ENCODE data around the gene RHEB. TPM values are rescaled to one million over a fixed set of nuclear protein-coding genes. Genes with fewer than 3 reads are reported as not detected.

The RHEB gene
- total and polyA plus RNA-seq, 2 of the 13 experiments (the other 11 are each of a cell fraction or from before 2014, with no cell fraction given): 55.0 to 77.6 TPM

DNA sequence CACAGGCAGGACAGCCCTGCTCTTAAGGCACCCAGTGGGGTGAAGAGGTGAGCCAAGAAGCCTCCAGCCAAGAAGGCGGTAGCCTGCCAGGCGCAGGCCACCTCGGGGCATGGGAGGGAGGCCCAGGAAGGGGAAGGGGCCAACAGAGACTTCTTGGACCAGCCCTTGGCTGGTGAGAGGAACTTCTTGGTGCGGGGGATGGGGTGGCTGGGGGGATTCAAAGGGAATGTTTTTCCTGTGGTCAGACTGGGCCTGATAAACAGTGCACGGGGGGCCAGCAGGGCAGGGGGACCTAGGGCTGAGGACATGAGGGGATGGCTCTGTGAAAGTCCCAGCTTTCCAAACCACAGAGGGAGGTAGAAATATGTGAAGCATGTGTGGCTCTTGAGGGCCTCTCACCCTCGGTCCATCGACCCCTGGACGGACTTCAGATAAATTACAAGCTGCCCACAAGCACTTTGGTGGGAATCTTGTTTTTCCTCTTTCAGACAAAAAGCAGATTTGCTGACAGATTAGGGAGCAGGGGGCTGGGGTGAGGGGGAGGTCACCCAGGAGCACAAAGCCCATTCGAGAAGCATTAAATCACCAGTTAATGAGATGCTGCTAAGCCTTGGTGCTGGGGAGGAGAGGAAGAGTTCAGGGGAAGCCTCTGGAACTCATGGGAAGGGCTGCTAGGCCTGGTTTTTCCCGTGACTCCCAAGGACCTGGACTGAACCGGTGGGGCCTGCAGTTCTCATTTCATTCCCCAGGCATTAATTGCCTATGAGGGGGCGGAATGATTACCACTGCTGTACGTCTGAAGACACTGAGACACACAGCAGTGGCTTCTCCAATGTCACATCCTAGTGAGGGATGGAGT lies 91.1 kb downstream of the RHEB start:
- no peak for TF ChIP-seq ZNF121 (CRISPR knock-in tag; IDR thresholded peaks at IDR 0.05)
- TF ChIP-seq, protein P1, sequence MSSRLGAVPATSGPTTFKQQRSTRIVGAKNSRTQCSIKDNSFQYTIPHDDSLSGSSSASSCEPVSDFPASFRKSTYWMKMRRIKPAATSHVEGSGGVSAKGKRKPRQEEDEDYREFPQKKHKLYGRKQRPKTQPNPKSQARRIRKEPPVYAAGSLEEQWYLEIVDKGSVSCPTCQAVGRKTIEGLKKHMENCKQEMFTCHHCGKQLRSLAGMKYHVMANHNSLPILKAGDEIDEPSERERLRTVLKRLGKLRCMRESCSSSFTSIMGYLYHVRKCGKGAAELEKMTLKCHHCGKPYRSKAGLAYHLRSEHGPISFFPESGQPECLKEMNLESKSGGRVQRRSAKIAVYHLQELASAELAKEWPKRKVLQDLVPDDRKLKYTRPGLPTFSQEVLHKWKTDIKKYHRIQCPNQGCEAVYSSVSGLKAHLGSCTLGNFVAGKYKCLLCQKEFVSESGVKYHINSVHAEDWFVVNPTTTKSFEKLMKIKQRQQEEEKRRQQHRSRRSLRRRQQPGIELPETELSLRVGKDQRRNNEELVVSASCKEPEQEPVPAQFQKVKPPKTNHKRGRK (CRISPR knock-in tag; IDR thresholded peaks at IDR 0.05): no peak
- TF ChIP-seq, protein P2, sequence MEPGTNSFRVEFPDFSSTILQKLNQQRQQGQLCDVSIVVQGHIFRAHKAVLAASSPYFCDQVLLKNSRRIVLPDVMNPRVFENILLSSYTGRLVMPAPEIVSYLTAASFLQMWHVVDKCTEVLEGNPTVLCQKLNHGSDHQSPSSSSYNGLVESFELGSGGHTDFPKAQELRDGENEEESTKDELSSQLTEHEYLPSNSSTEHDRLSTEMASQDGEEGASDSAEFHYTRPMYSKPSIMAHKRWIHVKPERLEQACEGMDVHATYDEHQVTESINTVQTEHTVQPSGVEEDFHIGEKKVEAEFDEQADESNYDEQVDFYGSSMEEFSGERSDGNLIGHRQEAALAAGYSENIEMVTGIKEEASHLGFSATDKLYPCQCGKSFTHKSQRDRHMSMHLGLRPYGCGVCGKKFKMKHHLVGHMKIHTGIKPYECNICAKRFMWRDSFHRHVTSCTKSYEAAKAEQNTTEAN (CRISPR knock-in tag; conservative IDR thresholded peaks at IDR 0.05): no peak
- TF ChIP-seq KLF6 (CRISPR knock-in tag; IDR thresholded peaks at IDR 0.05): no peak
- TF ChIP-seq ZNF883 (CRISPR knock-in tag; IDR thresholded peaks at IDR 0.05; ENCODE audit: not compliant biosample characterization): no peak
- TF ChIP-seq, protein P3, sequence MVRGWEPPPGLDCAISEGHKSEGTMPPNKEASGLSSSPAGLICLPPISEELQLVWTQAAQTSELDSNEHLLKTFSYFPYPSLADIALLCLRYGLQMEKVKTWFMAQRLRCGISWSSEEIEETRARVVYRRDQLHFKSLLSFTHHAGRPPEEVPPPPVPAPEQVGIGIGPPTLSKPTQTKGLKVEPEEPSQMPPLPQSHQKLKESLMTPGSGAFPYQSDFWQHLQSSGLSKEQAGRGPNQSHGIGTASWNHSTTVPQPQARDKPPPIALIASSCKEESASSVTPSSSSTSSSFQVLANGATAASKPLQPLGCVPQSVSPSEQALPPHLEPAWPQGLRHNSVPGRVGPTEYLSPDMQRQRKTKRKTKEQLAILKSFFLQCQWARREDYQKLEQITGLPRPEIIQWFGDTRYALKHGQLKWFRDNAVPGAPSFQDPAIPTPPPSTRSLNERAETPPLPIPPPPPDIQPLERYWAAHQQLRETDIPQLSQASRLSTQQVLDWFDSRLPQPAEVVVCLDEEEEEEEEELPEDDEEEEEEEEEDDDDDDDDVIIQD (CRISPR knock-in tag; IDR thresholded peaks at IDR 0.05; ENCODE audit: low read depth): no peak
- TF ChIP-seq ZNF616 (CRISPR knock-in tag; IDR thresholded peaks at IDR 0.05; ENCODE audit: low read depth): no peak
- TF ChIP-seq SALL1 (CRISPR knock-in tag; IDR thresholded peaks at IDR 0.05): no peak
- TF ChIP-seq TBL1XR1 (IDR thresholded peaks at IDR 0.05; ENCODE audit: borderline replicate concordance, low read length, partially characterized antibody): no peak
- TF ChIP-seq NR2F1 (CRISPR knock-in tag; IDR thresholded peaks at IDR 0.05): no peak
- no peak for TF ChIP-seq ZNF747 (CRISPR knock-in tag; IDR thresholded peaks at IDR 0.05; ENCODE audit: borderline replicate concordance)
- no peak for TF ChIP-seq SIX4 (CRISPR knock-in tag; IDR thresholded peaks at IDR 0.05)
- TF ChIP-seq, protein P4, sequence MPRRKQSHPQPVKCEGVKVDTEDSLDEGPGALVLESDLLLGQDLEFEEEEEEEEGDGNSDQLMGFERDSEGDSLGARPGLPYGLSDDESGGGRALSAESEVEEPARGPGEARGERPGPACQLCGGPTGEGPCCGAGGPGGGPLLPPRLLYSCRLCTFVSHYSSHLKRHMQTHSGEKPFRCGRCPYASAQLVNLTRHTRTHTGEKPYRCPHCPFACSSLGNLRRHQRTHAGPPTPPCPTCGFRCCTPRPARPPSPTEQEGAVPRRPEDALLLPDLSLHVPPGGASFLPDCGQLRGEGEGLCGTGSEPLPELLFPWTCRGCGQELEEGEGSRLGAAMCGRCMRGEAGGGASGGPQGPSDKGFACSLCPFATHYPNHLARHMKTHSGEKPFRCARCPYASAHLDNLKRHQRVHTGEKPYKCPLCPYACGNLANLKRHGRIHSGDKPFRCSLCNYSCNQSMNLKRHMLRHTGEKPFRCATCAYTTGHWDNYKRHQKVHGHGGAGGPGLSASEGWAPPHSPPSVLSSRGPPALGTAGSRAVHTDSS (CRISPR knock-in tag; conservative IDR thresholded peaks at IDR 0.05): no peak
- no peak for TF ChIP-seq RFX1 (IDR thresholded peaks at IDR 0.05)
- no peak for TF ChIP-seq ZNF263 (CRISPR knock-in tag; IDR thresholded peaks at IDR 0.05)
- TF ChIP-seq ZNF136 (CRISPR knock-in tag; IDR thresholded peaks at IDR 0.05; ENCODE audit: low read depth): no peak
- TF ChIP-seq ZNF547 (CRISPR knock-in tag; IDR thresholded peaks at IDR 0.05): no peak
- peak; percentile 32 for ATAC-seq
- H3K36me3 ChIP-seq (replicated peaks in 1 of 2; ENCODE audit: control insufficient read depth in 1 of 2, insufficient read depth in 2 of 2, low read length in 2 of 2): no peaks in the 10 kb centered on the region
- FAIRE-seq: no peak
- ChIA-PET CTCF (ENCODE audit: low intra/inter-chr PET ratio, low total read pairs) (no interaction called here), POLR2A (no interaction called here)
- H3K4me2 ChIP-seq (ENCODE audit: low read depth, low read length): no peak overlapping the region
- H3K79me2 ChIP-seq (ENCODE audit: insufficient read depth, low read length): no peaks in the 10 kb centered on the region
- 16% methylated on average over 13 of the region's 13 CpGs for WGBS (ENCODE audit: low lambda C conversion rate)
- H4K20me1 ChIP-seq (ENCODE audit: insufficient read depth, low read length): peaks cover 2% of the 10 kb centered on the region; the same call in 1 of the 2 replicates
- intact Hi-C loops (cut with micrococcal nuclease; ENCODE audit: unreplicated experiment): no loop called here
- H3K9ac ChIP-seq (ENCODE audit: insufficient read depth, low read depth, low read length): no peak overlapping the region
- in situ Hi-C loops (cut with HindIII; ENCODE audit: extremely low pct_ligation_motif_present, low pct_unique_long_range_greater_than_20kb): no loop called here
- H3K4me3 ChIP-seq (replicated peaks in 1 of 3; ENCODE audit: insufficient read depth in 1 of 3, low read depth in 2 of 3, low read length in 3 of 3): no peak overlapping the region
- no peak overlapping the region for H2AFZ ChIP-seq (ENCODE audit: low read length)
- no peak overlapping the region for H3K27ac ChIP-seq (ENCODE audit: extremely low read length, insufficient read depth, low read length)
- H3K4me1 ChIP-seq (ENCODE audit: insufficient read depth, low read length): no peaks in the 10 kb centered on the region
- BruUV-seq (replicated peaks): no TSS peak
- peaks cover 6 to 53% of the 10 kb centered on the region in 2 experiments for H3K27me3 ChIP-seq (ENCODE audit: control insufficient read depth in 1 of 2, insufficient read depth in 2 of 2, low read length in 2 of 2)
- DNase-seq (ENCODE audit: low spot score): peak; percentile 27
- H3K9me3 ChIP-seq (ENCODE audit: low read length): no peaks in the 10 kb centered on the region

Measured in HepG2 (cell line).